ENCODE measurements around the gene COL4A2.

COL4A2 gene

GRCh38 chr13:110377826-110378201, 70.7 kb downstream of the COL4A2 start:
- peak; percentile 60 for DNase-seq (ENCODE audit: low read depth)
- no peak for TF ChIP-seq CTCF (conservative IDR thresholded peaks at IDR 0.05; ENCODE audit: control insufficient read depth, insufficient read depth, low read depth, low read length)
- no peak overlapping the region for H3K4me3 ChIP-seq (ENCODE audit: control insufficient read depth, low read depth, low read length)

- no peak for TF ChIP-seq CTCF (conservative IDR thresholded peaks at IDR 0.05; ENCODE audit: control insufficient read depth, insufficient read depth, low read depth, low read length)
- no peak overlapping the region for H3K4me3 ChIP-seq (ENCODE audit: control insufficient read depth, low read depth, low read length)
- DNase-seq (ENCODE audit: low read depth), result no peak
These were observed 72.3 kb downstream of the COL4A2 start for GRCh38 chr13:110379358-110379757.

- no peak for TF ChIP-seq CTCF (conservative IDR thresholded peaks at IDR 0.05; ENCODE audit: control insufficient read depth, insufficient read depth, low read depth, low read length)
- DNase-seq (ENCODE audit: low read depth), result peak; percentile 78
- no peak overlapping the region for H3K4me3 ChIP-seq (ENCODE audit: control insufficient read depth, low read depth, low read length)
These were observed 72.8 kb downstream of the COL4A2 start for GRCh38 chr13:110379905-110380341.

GRCh38 chr13:110380359-110381028, 73.4 kb downstream of the COL4A2 start:
- H3K4me3 ChIP-seq (ENCODE audit: control insufficient read depth, low read depth, low read length), result no peak overlapping the region
- peak; percentile 89 for DNase-seq (ENCODE audit: low read depth)
- TF ChIP-seq CTCF (conservative IDR thresholded peaks at IDR 0.05; ENCODE audit: control insufficient read depth, insufficient read depth, low read depth, low read length), result no peak

- no peak for DNase-seq (ENCODE audit: low read depth)
- TF ChIP-seq CTCF (conservative IDR thresholded peaks at IDR 0.05; ENCODE audit: control insufficient read depth, insufficient read depth, low read depth, low read length), result no peak
- no peak overlapping the region for H3K4me3 ChIP-seq (ENCODE audit: control insufficient read depth, low read depth, low read length)
These were observed 73.9 kb downstream of the COL4A2 start for GRCh38 chr13:110381029-110381360.

GRCh38 chr13:110382229-110382628, 75.1 kb downstream of the COL4A2 start:
- no peak for TF ChIP-seq CTCF (conservative IDR thresholded peaks at IDR 0.05; ENCODE audit: control insufficient read depth, insufficient read depth, low read depth, low read length)
- H3K4me3 ChIP-seq (ENCODE audit: control insufficient read depth, low read depth, low read length), result no peak overlapping the region
- peak; percentile 95 for DNase-seq (ENCODE audit: low read depth)

- no peak for DNase-seq (ENCODE audit: low read depth)
- H3K4me3 ChIP-seq (ENCODE audit: control insufficient read depth, low read depth, low read length), result no peak overlapping the region
- no peak for TF ChIP-seq CTCF (conservative IDR thresholded peaks at IDR 0.05; ENCODE audit: control insufficient read depth, insufficient read depth, low read depth, low read length)
These were observed 75.7 kb downstream of the COL4A2 start for GRCh38 chr13:110382830-110383229.
